Measurements from ENCODE around the gene SHQ1. TPM values are rescaled to one million over a fixed set of nuclear protein-coding genes. Genes with fewer than 3 reads are reported as not detected.

The SHQ1 gene
- total RNA-seq, result 10 to 100 TPM; 16.3 to 36.7 (median 35.9) TPM
- 27.3 TPM for total RNA-seq (2013)

DNA sequence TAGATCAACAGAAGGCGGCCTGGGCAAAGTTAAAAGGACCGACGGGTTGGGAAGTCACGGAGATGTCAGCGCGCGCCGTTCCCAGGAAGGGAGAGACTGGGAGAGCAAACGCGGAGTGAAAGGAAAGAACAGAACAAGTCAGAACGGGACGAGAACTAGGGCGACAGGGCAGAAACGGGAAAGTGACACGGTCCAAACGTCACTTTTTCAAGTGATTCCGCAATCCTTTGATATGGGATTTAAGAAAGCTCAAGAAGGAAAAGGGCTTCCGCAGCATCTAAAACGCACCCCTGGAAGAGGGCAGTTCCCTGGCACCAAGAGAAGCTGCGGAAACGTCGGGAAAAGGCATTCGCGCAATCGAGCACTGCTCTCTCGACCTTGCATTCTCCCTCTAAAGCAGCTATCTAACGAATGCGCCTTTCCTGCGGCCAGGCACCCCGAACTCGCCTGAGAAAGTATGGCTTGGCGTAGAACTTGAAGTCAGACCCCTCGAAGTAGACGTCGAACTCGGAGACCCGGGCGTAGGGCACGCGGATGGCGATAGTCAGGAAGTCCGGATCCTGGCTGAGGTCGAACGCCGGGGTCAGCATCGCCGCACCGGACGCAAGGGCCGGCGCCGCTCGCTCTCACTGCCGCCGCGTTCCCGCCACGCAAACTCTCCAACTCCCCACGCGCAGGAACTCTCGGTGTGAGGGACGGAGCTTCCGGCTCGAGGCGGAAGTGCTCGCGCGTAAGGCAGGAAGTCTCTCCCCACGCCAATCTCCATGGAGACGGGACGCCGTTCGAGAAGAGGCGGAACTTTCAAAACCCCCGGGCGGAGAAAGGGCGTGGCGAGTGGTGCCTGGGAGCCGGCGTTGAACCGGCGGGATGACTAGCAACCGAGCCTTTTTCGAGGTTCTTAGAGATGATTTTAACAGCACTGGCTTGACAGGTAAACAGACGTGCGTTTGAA, at the start of gene SHQ1:
TSS of gene SHQ1 (minus strand) at position 695 of the 952 bp plus-strand sequence. CDS start at position 590, 105 bp downstream.
- ATAC-seq, result peak; percentile 95 to 97 (median 95)
- peak within 1 kb of the TSS; percentile 93 for H3K4me3 Mint-ChIP-seq

DNA sequence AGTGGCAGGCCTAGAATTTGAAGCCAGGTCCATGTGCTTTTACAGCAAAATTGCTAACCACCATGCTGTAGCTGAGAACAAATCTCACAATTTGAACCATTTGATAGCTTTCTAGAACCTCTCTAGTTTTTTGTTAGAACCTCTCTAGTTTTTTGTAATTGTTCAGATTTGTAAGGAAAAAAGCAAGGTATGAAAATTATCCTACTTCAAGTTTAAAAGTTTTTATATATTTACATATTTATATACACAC, 49.4 kb upstream of the SHQ1 start:
- TF ChIP-seq, protein P1, sequence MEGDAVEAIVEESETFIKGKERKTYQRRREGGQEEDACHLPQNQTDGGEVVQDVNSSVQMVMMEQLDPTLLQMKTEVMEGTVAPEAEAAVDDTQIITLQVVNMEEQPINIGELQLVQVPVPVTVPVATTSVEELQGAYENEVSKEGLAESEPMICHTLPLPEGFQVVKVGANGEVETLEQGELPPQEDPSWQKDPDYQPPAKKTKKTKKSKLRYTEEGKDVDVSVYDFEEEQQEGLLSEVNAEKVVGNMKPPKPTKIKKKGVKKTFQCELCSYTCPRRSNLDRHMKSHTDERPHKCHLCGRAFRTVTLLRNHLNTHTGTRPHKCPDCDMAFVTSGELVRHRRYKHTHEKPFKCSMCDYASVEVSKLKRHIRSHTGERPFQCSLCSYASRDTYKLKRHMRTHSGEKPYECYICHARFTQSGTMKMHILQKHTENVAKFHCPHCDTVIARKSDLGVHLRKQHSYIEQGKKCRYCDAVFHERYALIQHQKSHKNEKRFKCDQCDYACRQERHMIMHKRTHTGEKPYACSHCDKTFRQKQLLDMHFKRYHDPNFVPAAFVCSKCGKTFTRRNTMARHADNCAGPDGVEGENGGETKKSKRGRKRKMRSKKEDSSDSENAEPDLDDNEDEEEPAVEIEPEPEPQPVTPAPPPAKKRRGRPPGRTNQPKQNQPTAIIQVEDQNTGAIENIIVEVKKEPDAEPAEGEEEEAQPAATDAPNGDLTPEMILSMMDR (IDR thresholded peaks at IDR 0.05), result no peak
- no peak overlapping the region for H3K27ac ChIP-seq (ENCODE audit: low read length)
- ATAC-seq, result no peak

More for the DNA sequence above, at the start of gene SHQ1:
- peaks cover 39 to 45% of the 10 kb centered on the region in 2 donors for H3K4me1 Mint-ChIP-seq
- peak within 1 kb of the TSS; percentile 74 to 83 for H3K27ac Mint-ChIP-seq
- Histone ChIP-seq H3K4me3 (ENCODE audit: low read length) (peak within 1 kb of the TSS; percentile 81), H3K36me3 (ENCODE audit: control insufficient read depth, insufficient read depth, low read length) (peaks cover 2% of the 10 kb centered on the region), H3K27ac (ENCODE audit: low read length) (peak within 1 kb of the TSS; percentile 32), H3K4me1 (ENCODE audit: control insufficient read depth, insufficient read depth, low read length) (peaks cover 10% of the 10 kb centered on the region), H3K27me3 (ENCODE audit: control insufficient read depth, insufficient read depth, low read length) (no peaks in the 10 kb centered on the region), H3K9me3 (ENCODE audit: control insufficient read depth, insufficient read depth, low read length) (no peaks in the 10 kb centered on the region)
- under 1% methylated on average over 86 of the region's 86 CpGs for WGBS (ENCODE audit: insufficient coverage)
- DNase-seq, result peak; percentile 85 to 98
- no peaks in the 10 kb centered on the region for H3K36me3 Mint-ChIP-seq
- TF ChIP-seq, protein P1 (IDR thresholded peaks at IDR 0.05), result no peak
- no peaks in the 10 kb centered on the region for H3K27me3 Mint-ChIP-seq (ENCODE audit: low read depth in 2 of 2)
- no peaks in the 10 kb centered on the region for H3K9me3 Mint-ChIP-seq
- intact Hi-C loops (cut with micrococcal nuclease), result loop anchor here (10.0 kb wide), 1 partner anchor 1143 kb away; no protein-coding TSS in a partner anchor

DNA sequence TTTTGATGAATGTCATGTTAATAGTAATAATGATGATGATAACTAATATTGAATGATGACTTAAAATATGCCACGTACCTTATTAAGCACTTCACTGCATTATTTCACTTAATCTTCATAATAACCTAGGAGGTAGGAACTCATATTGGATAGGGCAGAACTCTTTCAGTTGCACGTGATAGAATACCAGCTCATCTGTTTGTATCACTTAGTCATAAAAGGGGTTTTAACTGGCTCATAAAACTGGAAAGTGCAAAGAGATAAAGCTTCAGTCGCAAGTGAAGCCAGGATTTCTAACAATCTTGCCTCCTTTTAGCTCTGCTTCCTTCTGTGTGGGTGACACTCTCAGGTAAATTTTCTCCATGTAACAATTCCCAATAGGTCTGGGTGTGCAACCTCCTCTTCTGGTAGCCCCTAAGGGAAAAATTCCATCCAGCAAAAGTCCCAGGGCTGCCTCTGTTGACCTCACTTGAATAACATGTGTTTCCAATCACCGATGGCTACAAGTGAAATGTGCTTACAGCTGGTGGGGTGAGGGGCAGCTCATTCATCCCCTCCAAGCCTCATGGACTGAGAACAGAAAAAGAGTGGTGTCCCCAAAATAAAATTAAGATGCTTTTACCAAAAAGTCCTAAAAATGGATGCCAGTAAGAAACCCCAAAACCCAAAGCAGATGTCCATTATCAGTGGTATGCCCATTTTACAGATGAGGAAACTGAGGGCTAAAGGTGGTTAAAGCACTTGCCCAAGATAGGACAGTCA, 48.9 kb upstream of the SHQ1 start:
- no peak overlapping the region for H3K4me3 ChIP-seq (ENCODE audit: low read length)
- no peak for ATAC-seq

More for the DNA sequence above, 49.4 kb upstream of the SHQ1 start:
- no peaks in the 10 kb centered on the region for H3K27me3 ChIP-seq (ENCODE audit: control insufficient read depth, insufficient read depth, low read length)
- H3K4me1 Mint-ChIP-seq, result no peaks in the 10 kb centered on the region
- no peaks in the 10 kb centered on the region for H3K36me3 ChIP-seq (ENCODE audit: control insufficient read depth, insufficient read depth, low read length)
- H3K4me3 Mint-ChIP-seq, result no peak overlapping the region
- no peaks in the 10 kb centered on the region for H3K4me1 ChIP-seq (ENCODE audit: control insufficient read depth, insufficient read depth, low read length)
- intact Hi-C loops (cut with micrococcal nuclease), result no loop called here
- H3K27me3 Mint-ChIP-seq (ENCODE audit: low read depth in 2 of 2), result peaks cover 8 to 10% of the 10 kb centered on the region in 2 donors
- no peaks in the 10 kb centered on the region for H3K9me3 ChIP-seq (ENCODE audit: control insufficient read depth, insufficient read depth, low read length)
- no peaks in the 10 kb centered on the region for H3K36me3 Mint-ChIP-seq
- no peak for DNase-seq
- no peak overlapping the region for H3K4me3 ChIP-seq (ENCODE audit: low read length)
- H3K27ac Mint-ChIP-seq, result no peak overlapping the region
- H3K9me3 Mint-ChIP-seq, result no peaks in the 10 kb centered on the region

More for the DNA sequence above, 48.9 kb upstream of the SHQ1 start:
- no peaks in the 10 kb centered on the region for H3K4me1 Mint-ChIP-seq
- H3K27me3 Mint-ChIP-seq (ENCODE audit: low read depth in 2 of 2), result peaks cover 8 to 13% of the 10 kb centered on the region in 2 donors
- H3K27ac Mint-ChIP-seq, result no peak overlapping the region
- 84% methylated on average over 3 of the region's 4 CpGs for WGBS (ENCODE audit: insufficient coverage)
- Histone ChIP-seq H3K36me3 (ENCODE audit: control insufficient read depth, insufficient read depth, low read length) (no peaks in the 10 kb centered on the region), H3K9me3 (ENCODE audit: control insufficient read depth, insufficient read depth, low read length) (no peaks in the 10 kb centered on the region), H3K4me1 (ENCODE audit: control insufficient read depth, insufficient read depth, low read length) (no peaks in the 10 kb centered on the region), H3K27me3 (ENCODE audit: control insufficient read depth, insufficient read depth, low read length) (no peaks in the 10 kb centered on the region), H3K27ac (ENCODE audit: low read length) (no peak overlapping the region)
- H3K9me3 Mint-ChIP-seq, result no peaks in the 10 kb centered on the region
- TF ChIP-seq, protein P1 (IDR thresholded peaks at IDR 0.05), result no peak
- no peak overlapping the region for H3K4me3 Mint-ChIP-seq
- H3K36me3 Mint-ChIP-seq, result no peaks in the 10 kb centered on the region
- intact Hi-C loops (cut with micrococcal nuclease), result no loop called here
- DNase-seq, result no peak

Data from natural killer cell (primary cell).